Tongue (tissue), 2 donors: ENCODE results near the gene RTL10. TPM values are rescaled to one million over a fixed set of nuclear protein-coding genes. Genes with fewer than 3 reads are reported as not detected.
"Not testable (repeated sequence)": the region's sequence is repeated elsewhere in the genome, so short reads cannot be mapped to it uniquely, and the experiment has no call there.

Experiments used
- DNase-seq: peaks from one replicate; pipeline ENCODE4 v3.0.0-alpha.2; 2015
- total RNA-seq: library from RNA; depleted of rRNA; stranded (reverse); fragments of >200 nt; gene quantifications from one replicate; pipeline ENCODE4 v1.2.3, GENCODE V29; 2014

RTL10 gene
- total RNA-seq, 1 donor from 2014 or later, result 16.2 TPM

GRCh38 chr22:19889951-19890350 is 35.3 kb upstream of the RTL10 start:
- no peak for DNase-seq

- DNase-seq, result no peak
Measured at GRCh38 chr22:19888131-19888746, 33.6 kb upstream of the RTL10 start.

GRCh38 chr22:19887256-19887985 is 32.7 kb upstream of the RTL10 start:
- DNase-seq, result no peak

GRCh38 chr22:19886605-19887255 is 32.1 kb upstream of the RTL10 start:
- DNase-seq, result no peak

- DNase-seq, result no peak
Measured at GRCh38 chr22:19885841-19886592, 31.3 kb upstream of the RTL10 start.

GRCh38 chr22:19884954-19885751 is 30.5 kb upstream of the RTL10 start:
- no peak for DNase-seq

- no peak for DNase-seq
Measured at GRCh38 chr22:19884161-19884953, 29.7 kb upstream of the RTL10 start.

- not testable (repeated sequence) for DNase-seq
Measured at GRCh38 chr22:19883446-19883845, 28.8 kb upstream of the RTL10 start.

GRCh38 chr22:19882446-19883381 is 28.0 kb upstream of the RTL10 start:
- no peak for DNase-seq

- peak; percentile 92 for DNase-seq
Measured at GRCh38 chr22:19880786-19881569, 26.3 kb upstream of the RTL10 start.

- no peak for DNase-seq
Measured at GRCh38 chr22:19879992-19880785, 25.5 kb upstream of the RTL10 start.

GRCh38 chr22:19879643-19879991 is 24.9 kb upstream of the RTL10 start:
- DNase-seq, result no peak

GRCh38 chr22:19879246-19879570 is 24.5 kb upstream of the RTL10 start:
- no peak for DNase-seq

GRCh38 chr22:19878461-19879245 is 24.0 kb upstream of the RTL10 start:
- no peak for DNase-seq

- peak; percentile 82 for DNase-seq
Measured at GRCh38 chr22:19877626-19878339, 23.1 kb upstream of the RTL10 start.

GRCh38 chr22:19876941-19877625 is 22.4 kb upstream of the RTL10 start:
- no peak for DNase-seq
